ENCODE measurements around the gene HBE1.

DNA sequence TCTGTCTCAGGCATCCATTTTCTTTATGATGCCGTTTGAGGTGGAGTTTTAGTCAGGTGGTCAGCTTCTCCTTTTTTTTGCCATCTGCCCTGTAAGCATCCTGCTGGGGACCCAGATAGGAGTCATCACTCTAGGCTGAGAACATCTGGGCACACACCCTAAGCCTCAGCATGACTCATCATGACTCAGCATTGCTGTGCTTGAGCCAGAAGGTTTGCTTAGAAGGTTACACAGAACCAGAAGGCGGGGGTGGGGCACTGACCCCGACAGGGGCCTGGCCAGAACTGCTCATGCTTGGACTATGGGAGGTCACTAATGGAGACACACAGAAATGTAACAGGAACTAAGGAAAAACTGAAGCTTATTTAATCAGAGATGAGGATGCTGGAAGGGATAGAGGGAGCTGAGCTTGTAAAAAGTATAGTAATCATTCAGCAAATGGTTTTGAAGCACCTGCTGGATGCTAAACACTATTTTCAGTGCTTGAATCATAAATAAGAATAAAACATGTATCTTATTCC lies 10.9 kb upstream of the HBE1 start:
- TF ChIP-seq YY1 (IDR thresholded peaks at IDR 0.05; ENCODE audit: low read depth) (no peak), REST (IDR thresholded peaks at IDR 0.05; ENCODE audit: low read depth, low read length) (no peak), CTCF (IDR thresholded peaks at IDR 0.05) (no peak), EZH2phosphoT487 (IDR thresholded peaks at IDR 0.05; ENCODE audit: borderline replicate concordance, low read depth) (no peak), RAD21 (IDR thresholded peaks at IDR 0.05; ENCODE audit: low read length) (no peak), TAF1 (IDR thresholded peaks at IDR 0.05; ENCODE audit: borderline replicate concordance, low read depth, low read length) (no peak), FOXJ3 (CRISPR knock-in tag; IDR thresholded peaks at IDR 0.05) (no peak), GATA2 (CRISPR knock-in tag; IDR thresholded peaks at IDR 0.05) (no peak)
- TF ChIP-seq, protein P1, sequence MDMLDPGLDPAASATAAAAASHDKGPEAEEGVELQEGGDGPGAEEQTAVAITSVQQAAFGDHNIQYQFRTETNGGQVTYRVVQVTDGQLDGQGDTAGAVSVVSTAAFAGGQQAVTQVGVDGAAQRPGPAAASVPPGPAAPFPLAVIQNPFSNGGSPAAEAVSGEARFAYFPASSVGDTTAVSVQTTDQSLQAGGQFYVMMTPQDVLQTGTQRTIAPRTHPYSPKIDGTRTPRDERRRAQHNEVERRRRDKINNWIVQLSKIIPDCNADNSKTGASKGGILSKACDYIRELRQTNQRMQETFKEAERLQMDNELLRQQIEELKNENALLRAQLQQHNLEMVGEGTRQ (IDR thresholded peaks at IDR 0.05; ENCODE audit: borderline replicate concordance, low read depth, low read length), result no peak

Data from SK-N-SH (cell line).